ENCODE measurements around the gene PHF21A. TPM values are rescaled to one million over a fixed set of nuclear protein-coding genes. Genes with fewer than 3 reads are reported as not detected.

PHF21A gene
- total and polyA plus RNA-seq, 2 donors (not counting 3 experiments of a cell fraction or from before 2014, with no cell fraction given): 14.1 to 30.5 TPM

DNA sequence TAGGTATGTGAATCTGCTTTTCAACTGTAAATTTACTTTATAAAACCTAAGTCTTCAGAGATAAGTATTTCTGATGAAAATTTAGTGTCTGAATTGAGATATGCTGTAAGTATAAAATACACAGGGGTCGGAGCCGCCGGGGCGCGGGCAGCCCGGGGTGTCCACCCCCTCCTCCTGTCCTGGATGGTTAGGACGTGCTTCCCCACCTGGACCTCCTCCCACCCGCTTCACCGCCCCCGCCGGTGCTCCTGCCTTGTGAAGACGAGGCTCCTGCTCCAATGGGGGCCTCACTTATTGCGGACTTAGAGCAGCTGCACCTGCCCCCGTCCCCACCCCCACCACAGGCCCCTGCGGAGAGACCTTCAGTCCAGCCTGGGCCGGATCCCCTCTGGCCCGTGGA is 21.3 kb upstream of the PHF21A start:
- Histone ChIP-seq H3K36me3 (ENCODE audit: control insufficient read depth in 2 of 2, extremely low read depth in 1 of 2, insufficient read depth in 2 of 2, low read length in 2 of 2) (no peaks in the 10 kb centered on the region), H3K79me2 (ENCODE audit: control insufficient read depth, insufficient read depth, low read length) (no peaks in the 10 kb centered on the region), H3K27me3 (ENCODE audit: control insufficient read depth in 2 of 2, insufficient read depth in 2 of 2, low read length in 2 of 2) (peaks cover 0 to 3% of the 10 kb centered on the region in 2 experiments), H3K27ac (ENCODE audit: insufficient read depth, low read depth, low read length) (no peak overlapping the region), H4K20me1 (replicated peaks; ENCODE audit: control insufficient read depth, extremely low read depth, insufficient read depth, low read length) (no peaks in the 10 kb centered on the region), H3K9me3 (replicated peaks; ENCODE audit: control insufficient read depth, insufficient read depth, low read length) (no peaks in the 10 kb centered on the region), H3K4me3 (replicated peaks in 1 of 3; ENCODE audit: insufficient read depth in 1 of 3, low read depth in 1 of 3, low read length in 3 of 3) (no peak overlapping the region), H3K4me1 (ENCODE audit: control insufficient read depth, extremely low read depth, insufficient read depth, low read length) (no peaks in the 10 kb centered on the region), H3K9me1 (replicated peaks; ENCODE audit: control insufficient read depth, extremely low read depth, insufficient read depth, low read length) (no peaks in the 10 kb centered on the region), H2AFZ (ENCODE audit: low read depth, low read length) (no peak overlapping the region), H3K4me2 (ENCODE audit: insufficient read depth, low read length) (no peak overlapping the region), H3K9ac (replicated peaks; ENCODE audit: extremely low read depth, insufficient read depth, low read length) (no peak overlapping the region)
- ChIA-PET CTCF (no interaction called here), POLR2A (no interaction called here)
- DNase-seq (ENCODE audit: low read depth, low spot score) (no peak), FAIRE-seq (no peak)
- intact Hi-C loops (cut with micrococcal nuclease): no loop called here
- BruUV-seq (replicated peaks): no TSS peak
- TF ChIP-seq JUN (IDR thresholded peaks at IDR 0.05; ENCODE audit: borderline replicate concordance, insufficient read depth, insufficient read length, low read depth): no peak
- TF ChIP-seq, protein P1, sequence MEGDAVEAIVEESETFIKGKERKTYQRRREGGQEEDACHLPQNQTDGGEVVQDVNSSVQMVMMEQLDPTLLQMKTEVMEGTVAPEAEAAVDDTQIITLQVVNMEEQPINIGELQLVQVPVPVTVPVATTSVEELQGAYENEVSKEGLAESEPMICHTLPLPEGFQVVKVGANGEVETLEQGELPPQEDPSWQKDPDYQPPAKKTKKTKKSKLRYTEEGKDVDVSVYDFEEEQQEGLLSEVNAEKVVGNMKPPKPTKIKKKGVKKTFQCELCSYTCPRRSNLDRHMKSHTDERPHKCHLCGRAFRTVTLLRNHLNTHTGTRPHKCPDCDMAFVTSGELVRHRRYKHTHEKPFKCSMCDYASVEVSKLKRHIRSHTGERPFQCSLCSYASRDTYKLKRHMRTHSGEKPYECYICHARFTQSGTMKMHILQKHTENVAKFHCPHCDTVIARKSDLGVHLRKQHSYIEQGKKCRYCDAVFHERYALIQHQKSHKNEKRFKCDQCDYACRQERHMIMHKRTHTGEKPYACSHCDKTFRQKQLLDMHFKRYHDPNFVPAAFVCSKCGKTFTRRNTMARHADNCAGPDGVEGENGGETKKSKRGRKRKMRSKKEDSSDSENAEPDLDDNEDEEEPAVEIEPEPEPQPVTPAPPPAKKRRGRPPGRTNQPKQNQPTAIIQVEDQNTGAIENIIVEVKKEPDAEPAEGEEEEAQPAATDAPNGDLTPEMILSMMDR (IDR thresholded peaks at IDR 0.05; ENCODE audit: extremely low read depth in 1 of 2, insufficient read depth in 1 of 2, low read depth in 1 of 2, low read length in 2 of 2): no peak
- TF ChIP-seq, protein P2, sequence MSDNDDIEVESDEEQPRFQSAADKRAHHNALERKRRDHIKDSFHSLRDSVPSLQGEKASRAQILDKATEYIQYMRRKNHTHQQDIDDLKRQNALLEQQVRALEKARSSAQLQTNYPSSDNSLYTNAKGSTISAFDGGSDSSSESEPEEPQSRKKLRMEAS (IDR thresholded peaks at IDR 0.05; ENCODE audit: insufficient read depth, insufficient read length): no peak
- TF ChIP-seq FOS (IDR thresholded peaks at IDR 0.05; ENCODE audit: borderline replicate concordance, insufficient read depth, low read length): no peak
- TF ChIP-seq POLR2A (IDR thresholded peaks at IDR 0.05; ENCODE audit: low read depth, low read length): no peak
- TF ChIP-seq POLR2AphosphoS5 (IDR thresholded peaks at IDR 0.05; ENCODE audit: insufficient read depth, low read depth, low read length): no peak
- TF ChIP-seq GATA2 (IDR thresholded peaks at IDR 0.05; ENCODE audit: insufficient read depth, insufficient read length, low read depth, low read length): no peak
- no peak for TF ChIP-seq EZH2 (IDR thresholded peaks at IDR 0.05; ENCODE audit: borderline replicate concordance, low read depth, low read length, severe bottlenecking)
- TF ChIP-seq MYC (IDR thresholded peaks at IDR 0.05; ENCODE audit: low read depth, low read length): no peak
- dilution Hi-C loops (cut with MboI; ENCODE audit: extremely low pct_ligation_motif_present, low sequenced_read_pairs): no loop called here

All from endothelial cell of umbilical vein (primary cell).